HCT116 (cell line): ENCODE results near the gene ATXN1. TPM values are rescaled to one million over a fixed set of nuclear protein-coding genes. Genes with fewer than 3 reads are reported as not detected.
"Not testable (repeated sequence)": the region's sequence is repeated elsewhere in the genome, so short reads cannot be mapped to it uniquely, and the experiment has no call there.

Source experiments
- ATAC-seq: fragments of 200-7000 bp; cut with Tn5 transposase; 2 replicates; pipeline ENCODE4 v1.9.1; 2020; ENCODE audit warnings: mild to moderate bottlenecking, moderate library complexity
- BruUV-seq: library from RNA; stranded (reverse); fragments of 400-500 nt; replicated peaks from 2 replicates; lab custom pipeline; 2021; lab: Mats Ljungman, UMichigan
- CTCF ChIA-PET: fragments of 300-600 bp; sonication (Branson Sonifier 250); formaldehyde crosslinking; loops from one replicate; lab custom pipeline; 2021; ENCODE audit warnings: antibody characterized with exemption; lab: Charles Lee
- POLR2A ChIA-PET: fragments of 300-600, 350-600 bp; sonication (Branson Sonifier 250); formaldehyde crosslinking; loops from one replicate; lab custom pipeline; 2021; ENCODE audit warnings: antibody characterized with exemption; lab: Charles Lee
- RAD21 ChIA-PET, 2 experiments: fragments of 300-600 bp; sonication (Branson Sonifier 250); formaldehyde crosslinking; loops; one replicate each; lab custom pipeline; 2023; ENCODE audit warnings: low total read pairs in 2 of 2; ENCODE audit not compliant: uncharacterized antibody in 2 of 2, unreplicated experiment in 2 of 2, low non-redundant PET in 1 of 2; lab: Charles Lee
- DNase-seq: peaks from one replicate; pipeline ENCODE4 v3.0.0-alpha.2; 2010; ENCODE audit warnings: low read depth, low spot score
- H2AFZ ChIP-seq: fragments of 200-600 bp; shearing (Covaris generic), sonication (generic); 2 replicates; pipeline ENCODE4 v1.6.1; 2017; ENCODE audit warnings: low read depth, mixed run types, mixed read lengths, antibody characterized with exemption, low read length; ENCODE audit not compliant: poor library complexity, severe bottlenecking
- H3K27ac ChIP-seq: 2 replicates; pipeline ENCODE4 v1.5.1; 2012; ENCODE audit warnings: low read depth, low read length
- H3K27me3 ChIP-seq: fragments of 200-600 bp; sonication (generic); 2 replicates; pipeline ENCODE4 v1.6.1; 2016; ENCODE audit warnings: mixed run types, low read length, mixed read lengths; ENCODE audit not compliant: insufficient read depth
- H3K36me3 ChIP-seq, 2 experiments: fragments of 200-500 bp in 1 of 2; fragments of 200-600 bp in 1 of 2; sonication (Bioruptor generic) in 1 of 2; sonication (generic) in 1 of 2; 2 replicates each; pipeline versions ENCODE4 v1.5.1 to v1.6.1; 2014 to 2016; ENCODE audit warnings: low read length in 2 of 2, inconsistent platforms in 1 of 2, mixed read lengths in 1 of 2, mixed run types in 1 of 2; ENCODE audit not compliant: insufficient read depth in 2 of 2, control insufficient read depth in 1 of 2
- H3K4me1 ChIP-seq, 2 experiments: fragments of 200-600 bp in 1 of 2; sonication (generic) in 1 of 2; 2 replicates each; pipeline versions ENCODE4 v1.5.1 to v1.6.1; 2012 to 2017; ENCODE audit warnings: low read length in 2 of 2, inconsistent platforms in 1 of 2, mild to moderate bottlenecking in 1 of 2, mixed read lengths in 1 of 2, mixed run types in 1 of 2, moderate library complexity in 1 of 2; ENCODE audit not compliant: insufficient read depth in 2 of 2, control insufficient read depth in 1 of 2
- H3K4me2 ChIP-seq: fragments of 200-600 bp; sonication (generic); 2 replicates; pipeline ENCODE4 v1.6.1; 2017; ENCODE audit warnings: mixed run types, low read length, mixed read lengths
- H3K4me3 ChIP-seq, 2 experiments: fragments of 200-600 bp in 1 of 2; sonication (generic) in 1 of 2; replicated peaks in 1 of 2; 2 replicates each; pipeline ENCODE4 v1.5.1; 2011 to 2016; ENCODE audit warnings: low read length in 2 of 2, control low read depth in 1 of 2, low read depth in 1 of 2, mild to moderate bottlenecking in 1 of 2, mixed read lengths in 1 of 2, mixed run types in 1 of 2
- H3K79me2 ChIP-seq: fragments of 200-600 bp; sonication (generic); 2 replicates; pipeline ENCODE4 v1.6.1; 2017; ENCODE audit warnings: mild to moderate bottlenecking, mixed run types, low read length, moderate library complexity, mixed read lengths; ENCODE audit not compliant: insufficient read depth
- H3K9ac ChIP-seq: fragments of 200-600 bp; sonication (generic); 2 replicates; pipeline ENCODE4 v1.6.1; 2016; ENCODE audit warnings: low read length, mixed read lengths
- H3K9me2 ChIP-seq: fragments of 200-600 bp; sonication (generic), shearing (Covaris generic); 2 replicates; pipeline ENCODE4 v1.6.1; 2017; ENCODE audit warnings: mixed run types, mild to moderate bottlenecking, moderate library complexity; ENCODE audit not compliant: insufficient read depth
- H3K9me3 ChIP-seq, 2 experiments: fragments of 200-500 bp in 1 of 2; fragments of 200-600 bp in 1 of 2; sonication (Bioruptor generic) in 1 of 2; sonication (generic) in 1 of 2; 2 replicates each; pipeline ENCODE4 v1.6.1; 2014 to 2017; ENCODE audit warnings: low read length in 2 of 2, mixed read lengths in 2 of 2, inconsistent platforms in 1 of 2, low read depth in 1 of 2, mild to moderate bottlenecking in 1 of 2, mixed run types in 1 of 2, moderate library complexity in 1 of 2; ENCODE audit not compliant: control insufficient read depth in 1 of 2, insufficient read depth in 1 of 2
- H4K20me1 ChIP-seq: fragments of 200-600 bp; sonication (generic), shearing (Covaris generic); 2 replicates; pipeline ENCODE4 v1.6.1; 2017; ENCODE audit warnings: mixed run types, mild to moderate bottlenecking, moderate library complexity; ENCODE audit not compliant: insufficient read depth
- CEBPB ChIP-seq: IDR thresholded peaks from 2 replicates; pipeline ENCODE4 v1.6.1; 2012; ENCODE audit warnings: low read depth
- EGR1 ChIP-seq: IDR thresholded peaks from 2 replicates; pipeline ENCODE4 v1.6.1; 2012; ENCODE audit warnings: low read depth
- EZH2 ChIP-seq: fragments of 200-600 bp; sonication (generic); IDR thresholded peaks from 2 replicates; pipeline ENCODE4 v1.6.1; 2017; ENCODE audit warnings: antibody characterized with exemption, mixed run types
- POLR2A ChIP-seq: IDR thresholded peaks from 2 replicates; pipeline ENCODE4 v1.7.0; 2011; ENCODE audit warnings: borderline replicate concordance; ENCODE audit not compliant: insufficient read depth, insufficient read length; ENCODE audit errors: extremely low read depth
- POLR2AphosphoS5 ChIP-seq: IDR thresholded peaks from 2 replicates; pipeline ENCODE4 v1.6.1; 2011; ENCODE audit warnings: mild to moderate bottlenecking, low read depth, low read length, moderate library complexity
- RAD21 ChIP-seq: IDR thresholded peaks from 2 replicates; pipeline ENCODE4 v1.6.1; 2012; ENCODE audit warnings: low read depth, mild to moderate bottlenecking
- intact Hi-C: fragments of 100-400 bp; cut with micrococcal nuclease; formaldehyde crosslinking; loops from 2 replicates; pipeline ENCODE4 v1.10.0; 2022
- total RNA-seq: library from RNA; stranded (reverse); gene quantifications from one replicate; pipeline ENCODE4 v1.2.1, GENCODE V29; 2021; ENCODE audit not compliant: unreplicated experiment
- TF ChIP-seq, protein P1 (sequence below): IDR thresholded peaks from 2 replicates; pipeline ENCODE4 v1.6.1; 2012

ATXN1 gene
- total RNA-seq, 1 experiment from 2014 or later = 21.0 TPM

DNA sequence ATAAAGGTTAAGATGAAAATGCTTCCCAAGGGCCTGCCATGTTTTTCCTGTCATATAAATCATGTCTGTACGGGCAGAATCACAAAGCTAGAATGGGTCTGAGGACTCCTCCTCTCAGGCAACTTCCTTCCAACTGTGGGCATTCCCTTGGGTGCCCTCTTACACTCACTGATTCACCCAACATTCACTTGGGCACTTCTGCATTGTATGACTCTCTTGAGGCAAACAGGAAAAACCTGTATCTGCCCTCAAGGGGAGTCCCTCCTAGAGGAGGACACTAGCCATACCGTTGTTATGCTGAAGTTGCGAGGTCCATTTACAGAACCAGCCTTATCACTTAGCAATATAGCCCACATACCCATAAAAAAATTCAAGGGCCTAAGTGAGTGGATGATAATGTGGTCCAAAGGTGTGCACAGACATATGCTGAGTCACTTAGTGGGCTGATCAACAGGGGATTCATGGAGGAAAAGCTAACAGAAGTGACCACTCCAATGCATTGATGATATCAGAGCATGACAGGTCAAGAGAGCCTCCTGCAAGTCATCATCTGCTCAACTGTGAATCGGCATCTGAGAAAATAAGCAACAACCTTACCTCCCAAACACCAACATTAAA is 131.1 kb downstream of the ATXN1 start:
- no peak overlapping the region for H3K9ac ChIP-seq
- no peaks in the 10 kb centered on the region for H3K36me3 ChIP-seq
- H3K27ac ChIP-seq = no peak overlapping the region
- H2AFZ ChIP-seq = no peak overlapping the region
- H3K79me2 ChIP-seq = no peaks in the 10 kb centered on the region
- no peak overlapping the region for H3K4me3 ChIP-seq
- DNase-seq (no peak), ATAC-seq (peak; percentile 44; the same call in 1 of the 2 replicates)
- H3K9me3 ChIP-seq = no peaks in the 10 kb centered on the region
- ChIA-PET CTCF (no interaction called here), POLR2A (no interaction called here), RAD21 (no interaction called here)
- peaks cover 4 to 5% of the 10 kb centered on the region in 2 experiments; a peak in 2 of 4 replicates for H3K4me1 ChIP-seq
- TF ChIP-seq, protein P1, sequence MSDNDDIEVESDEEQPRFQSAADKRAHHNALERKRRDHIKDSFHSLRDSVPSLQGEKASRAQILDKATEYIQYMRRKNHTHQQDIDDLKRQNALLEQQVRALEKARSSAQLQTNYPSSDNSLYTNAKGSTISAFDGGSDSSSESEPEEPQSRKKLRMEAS = no peak
- no peak for TF ChIP-seq POLR2A
- no peak for TF ChIP-seq EZH2
- TF ChIP-seq POLR2AphosphoS5 = no peak
- TF ChIP-seq EGR1 = no peak
- TF ChIP-seq RAD21 = no peak
- no peak for TF ChIP-seq CEBPB
- H3K9me2 ChIP-seq = no peaks in the 10 kb centered on the region
- intact Hi-C loops = no loop called here
- H3K27me3 ChIP-seq = no peaks in the 10 kb centered on the region
- H3K4me2 ChIP-seq = no peak overlapping the region; the same call in 1 of the 2 replicates
- BruUV-seq = no TSS peak
- no peaks in the 10 kb centered on the region for H4K20me1 ChIP-seq

DNA sequence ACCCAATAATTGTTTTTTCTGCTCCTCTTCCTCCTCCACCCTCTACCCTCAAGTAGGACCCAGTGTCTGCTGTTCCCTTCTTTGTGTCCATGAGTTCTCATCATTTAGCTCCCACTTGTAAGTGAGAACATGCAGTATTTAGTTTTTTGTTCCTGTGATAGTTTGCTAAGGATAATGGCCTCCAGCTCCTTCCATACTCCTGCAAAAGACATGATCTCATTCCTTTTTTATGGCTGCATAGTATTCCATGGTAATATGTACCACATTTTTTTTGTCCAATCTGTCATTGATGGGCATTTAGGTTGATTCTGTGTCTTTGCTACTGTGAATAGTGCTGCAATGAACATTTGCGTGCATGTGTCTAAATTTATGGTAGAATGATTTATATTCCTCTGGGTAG is 132.7 kb downstream of the ATXN1 start:
- ATAC-seq, H3K4me3 ChIP-seq, H3K9ac ChIP-seq, POLR2A ChIA-PET, DNase-seq, intact Hi-C loops, H2AFZ ChIP-seq, H3K36me3 ChIP-seq, H3K9me3 ChIP-seq, BruUV-seq, H3K4me1 ChIP-seq, CTCF ChIA-PET, H3K9me2 ChIP-seq, H3K27me3 ChIP-seq, H4K20me1 ChIP-seq, RAD21 ChIA-PET, H3K79me2 ChIP-seq, H3K27ac ChIP-seq, H3K4me2 ChIP-seq: not testable (repeated sequence)
